ENCODE data around the gene ABCG1.

ABCG1 gene

GRCh38 chr21:42337830-42338728 lies 119.1 kb downstream of the ABCG1 start:
- Histone ChIP-seq H2AFZ (ENCODE audit: low read depth) (no peak overlapping the region), H3K27me3 (ENCODE audit: insufficient read depth, low read depth) (no peaks in the 10 kb centered on the region), H3K4me2 (no peak overlapping the region), H3K9ac (no peak overlapping the region), H3K4me1 (ENCODE audit: low read depth, poor library complexity, severe bottlenecking) (no peaks in the 10 kb centered on the region), H3K79me2 (ENCODE audit: insufficient read depth, low read depth) (no peaks in the 10 kb centered on the region), H4K20me1 (ENCODE audit: insufficient read depth) (no peaks in the 10 kb centered on the region), H3K4me3 (IDR thresholded peaks at IDR 0.05; ENCODE audit: insufficient read depth, low read depth, low read length) (no peak overlapping the region), H3K27ac (no peak overlapping the region), H3K36me3 (ENCODE audit: insufficient read depth) (no peaks in the 10 kb centered on the region)
- TF ChIP-seq, protein P1, sequence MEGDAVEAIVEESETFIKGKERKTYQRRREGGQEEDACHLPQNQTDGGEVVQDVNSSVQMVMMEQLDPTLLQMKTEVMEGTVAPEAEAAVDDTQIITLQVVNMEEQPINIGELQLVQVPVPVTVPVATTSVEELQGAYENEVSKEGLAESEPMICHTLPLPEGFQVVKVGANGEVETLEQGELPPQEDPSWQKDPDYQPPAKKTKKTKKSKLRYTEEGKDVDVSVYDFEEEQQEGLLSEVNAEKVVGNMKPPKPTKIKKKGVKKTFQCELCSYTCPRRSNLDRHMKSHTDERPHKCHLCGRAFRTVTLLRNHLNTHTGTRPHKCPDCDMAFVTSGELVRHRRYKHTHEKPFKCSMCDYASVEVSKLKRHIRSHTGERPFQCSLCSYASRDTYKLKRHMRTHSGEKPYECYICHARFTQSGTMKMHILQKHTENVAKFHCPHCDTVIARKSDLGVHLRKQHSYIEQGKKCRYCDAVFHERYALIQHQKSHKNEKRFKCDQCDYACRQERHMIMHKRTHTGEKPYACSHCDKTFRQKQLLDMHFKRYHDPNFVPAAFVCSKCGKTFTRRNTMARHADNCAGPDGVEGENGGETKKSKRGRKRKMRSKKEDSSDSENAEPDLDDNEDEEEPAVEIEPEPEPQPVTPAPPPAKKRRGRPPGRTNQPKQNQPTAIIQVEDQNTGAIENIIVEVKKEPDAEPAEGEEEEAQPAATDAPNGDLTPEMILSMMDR (conservative IDR thresholded peaks at IDR 0.05; ENCODE audit: low read depth, low read length) = peak; percentile 38

DNA sequence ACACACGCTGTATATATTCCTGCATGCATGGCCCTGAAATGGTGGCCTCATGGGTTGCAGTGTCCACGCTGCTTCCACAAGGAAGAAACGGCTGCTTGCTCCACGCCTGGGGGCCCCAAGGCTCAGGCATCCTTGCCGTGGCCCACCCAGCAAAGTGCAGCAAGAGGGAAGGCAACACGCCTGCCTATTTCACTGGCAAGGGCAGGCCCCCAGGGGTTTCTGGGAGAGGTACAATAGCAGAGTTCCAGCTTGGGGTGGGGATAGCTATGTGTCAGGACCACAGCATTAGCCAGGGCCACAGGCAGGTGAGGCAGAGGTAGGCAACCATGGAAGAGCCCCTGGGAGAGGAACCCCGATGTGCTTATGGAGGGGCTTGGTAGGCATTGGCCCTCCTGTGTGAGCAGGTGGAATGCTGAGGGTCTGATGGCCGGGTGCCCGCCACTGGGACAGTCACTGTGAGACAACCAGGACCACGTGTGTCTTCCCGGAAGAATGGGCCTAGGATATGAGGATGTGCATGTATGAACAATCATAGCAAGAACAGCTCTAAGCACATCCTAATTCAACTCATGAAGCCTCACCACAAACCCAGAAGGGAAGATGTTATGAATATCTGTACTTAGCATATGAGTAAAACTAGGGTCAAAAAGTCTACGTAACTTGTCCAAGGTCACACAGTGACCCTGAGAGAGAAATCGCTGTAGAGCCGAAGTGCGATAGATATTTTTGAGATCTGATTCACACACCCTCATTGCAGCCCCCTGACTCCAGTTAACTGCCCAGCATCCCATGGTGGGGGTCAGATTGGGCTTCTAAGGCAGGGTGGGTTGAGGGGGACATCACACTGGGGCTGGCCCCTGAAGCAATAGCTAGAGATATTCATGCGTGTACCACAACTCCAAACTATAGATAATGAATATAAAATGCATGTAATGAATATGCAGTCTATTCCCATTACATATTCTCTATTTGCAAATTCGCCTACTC lies 120.1 kb downstream of the ABCG1 start:
- H3K4me1 ChIP-seq (ENCODE audit: low read depth, poor library complexity, severe bottlenecking) = no peaks in the 10 kb centered on the region
- no peaks in the 10 kb centered on the region for H3K79me2 ChIP-seq (ENCODE audit: insufficient read depth, low read depth)
- H3K9ac ChIP-seq = no peak overlapping the region
- H3K27ac ChIP-seq = no peak overlapping the region
- no peak overlapping the region for H3K4me2 ChIP-seq
- no peak overlapping the region for H2AFZ ChIP-seq (ENCODE audit: low read depth)
- H4K20me1 ChIP-seq (ENCODE audit: insufficient read depth) = no peaks in the 10 kb centered on the region
- no peaks in the 10 kb centered on the region for H3K27me3 ChIP-seq (ENCODE audit: insufficient read depth, low read depth)
- no peaks in the 10 kb centered on the region for H3K36me3 ChIP-seq (ENCODE audit: insufficient read depth)
- TF ChIP-seq, protein P1 (conservative IDR thresholded peaks at IDR 0.05; ENCODE audit: low read depth, low read length) = no peak
- H3K4me3 ChIP-seq (IDR thresholded peaks at IDR 0.05; ENCODE audit: insufficient read depth, low read depth, low read length) = no peak overlapping the region

DNA sequence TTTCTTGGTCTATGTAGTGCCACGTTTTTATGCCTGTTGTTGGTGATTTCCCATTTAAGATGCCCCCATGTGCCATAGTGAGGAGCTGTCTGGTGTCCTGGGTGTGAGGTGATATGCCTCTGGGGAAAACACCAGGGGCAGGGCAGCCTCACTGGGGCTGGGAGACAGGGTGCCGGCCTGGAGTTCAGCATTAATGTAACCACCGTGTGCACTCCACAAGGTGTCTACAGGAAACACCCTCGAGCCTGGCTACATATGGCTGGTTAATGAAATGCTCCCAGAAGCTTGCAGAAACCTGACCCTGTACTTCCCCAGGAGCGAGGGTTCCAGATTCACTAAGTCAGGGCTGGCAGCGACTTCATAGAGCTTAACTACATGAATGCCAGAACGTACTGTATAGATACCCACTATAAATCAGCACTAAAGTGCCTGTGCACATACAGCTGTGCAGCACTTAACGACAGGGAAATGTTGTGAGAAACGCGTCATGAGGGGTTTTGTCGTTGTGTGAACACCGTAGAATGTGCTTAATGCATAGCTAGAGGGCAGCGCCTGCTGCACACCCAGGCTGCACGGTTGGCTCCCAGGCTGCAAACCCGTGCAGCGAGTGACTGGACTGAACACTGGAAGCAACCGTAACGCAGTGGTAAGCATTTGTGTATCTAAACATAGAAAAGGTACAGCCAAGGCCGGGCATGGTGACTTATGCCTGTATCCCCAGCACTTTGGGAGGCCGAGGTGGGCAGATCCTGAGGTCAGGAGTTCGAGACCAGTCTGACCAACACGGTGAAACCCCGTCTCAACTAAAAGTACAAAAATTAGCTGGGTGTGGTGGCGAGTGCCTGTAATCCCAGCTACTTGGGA lies 121.5 kb downstream of the ABCG1 start:
- no peak overlapping the region for H3K4me3 ChIP-seq (IDR thresholded peaks at IDR 0.05; ENCODE audit: insufficient read depth, low read depth, low read length)
- H3K4me2 ChIP-seq = no peak overlapping the region
- no peak overlapping the region for H3K9ac ChIP-seq
- TF ChIP-seq, protein P1 (conservative IDR thresholded peaks at IDR 0.05; ENCODE audit: low read depth, low read length) = no peak
- no peaks in the 10 kb centered on the region; the same call in 1 of the 2 replicates for H3K27me3 ChIP-seq (ENCODE audit: insufficient read depth, low read depth)
- H3K36me3 ChIP-seq (ENCODE audit: insufficient read depth) = no peaks in the 10 kb centered on the region
- no peaks in the 10 kb centered on the region for H3K4me1 ChIP-seq (ENCODE audit: low read depth, poor library complexity, severe bottlenecking)
- no peaks in the 10 kb centered on the region for H3K79me2 ChIP-seq (ENCODE audit: insufficient read depth, low read depth)
- no peak overlapping the region for H2AFZ ChIP-seq (ENCODE audit: low read depth)
- H4K20me1 ChIP-seq (ENCODE audit: insufficient read depth) = no peaks in the 10 kb centered on the region
- H3K27ac ChIP-seq = no peak overlapping the region

All from KMS-11 (cell line).